Neural cell (in vitro differentiated cells): ENCODE measurements around the gene WASHC3.

ENCODE experiments used
- CTCF ChIP-seq: fragments of 450-650 bp; IDR thresholded peaks from 2 replicates; pipeline ENCODE4 v1.5.1; 2014; ENCODE audit warnings: antibody characterized with exemption, mild to moderate bottlenecking, moderate library complexity; ENCODE audit not compliant: poor library complexity, severe bottlenecking
- EP300 ChIP-seq: fragments of 450-650 bp; conservative IDR thresholded peaks from 2 replicates; pipeline ENCODE4 v1.6.1; 2014; ENCODE audit warnings: antibody characterized with exemption, mild to moderate bottlenecking, moderate library complexity; ENCODE audit not compliant: poor library complexity, severe bottlenecking
- EZH2 ChIP-seq: fragments of 200-600, 300-800 bp; shearing (Covaris generic), sonication (generic); IDR thresholded peaks from 2 replicates; pipeline ENCODE4 v1.6.1; 2014; ENCODE audit warnings: antibody characterized with exemption, low read length, borderline replicate concordance, mild to moderate bottlenecking; ENCODE audit not compliant: insufficient read depth, poor library complexity, severe bottlenecking
- MXI1 ChIP-seq: fragments of 450-650 bp; conservative IDR thresholded peaks from 2 replicates; pipeline ENCODE4 v1.6.1; 2014; ENCODE audit warnings: antibody characterized with exemption, mild to moderate bottlenecking; ENCODE audit not compliant: poor library complexity, severe bottlenecking
- POLR2AphosphoS5 ChIP-seq: IDR thresholded peaks from 2 replicates; pipeline ENCODE4 v1.6.1; 2012
- RAD21 ChIP-seq: fragments of 450-650 bp; conservative IDR thresholded peaks from 2 replicates; pipeline ENCODE4 v1.6.1; 2014; ENCODE audit warnings: antibody characterized with exemption, mild to moderate bottlenecking, moderate library complexity
- REST ChIP-seq: IDR thresholded peaks from 2 replicates; pipeline ENCODE4 v1.6.1; 2012; ENCODE audit warnings: borderline replicate concordance
- SMC3 ChIP-seq: fragments of 450-650 bp; conservative IDR thresholded peaks from 2 replicates; pipeline ENCODE4 v1.6.1; 2014; ENCODE audit warnings: antibody characterized with exemption, mild to moderate bottlenecking, moderate library complexity; ENCODE audit not compliant: poor library complexity
- TAF1 ChIP-seq: IDR thresholded peaks from 2 replicates; pipeline ENCODE4 v1.6.1; 2012; ENCODE audit warnings: low read depth

GRCh38 chr12:101981868-101982267 is 79.9 kb downstream of the WASHC3 start:
- TF ChIP-seq EP300 (no peak), CTCF (no peak), EZH2 (no peak), POLR2AphosphoS5 (no peak), TAF1 (no peak), SMC3 (no peak), RAD21 (no peak), REST (no peak), MXI1 (no peak)
